GM23338 (cell line): ENCODE results near the gene SACS. TPM values are rescaled to one million over a fixed set of nuclear protein-coding genes. Genes with fewer than 3 reads are reported as not detected.

ENCODE experiments used
- CREB1 ChIP-seq: fragments of 250-450 bp; sonication (Bioruptor Pico); IDR thresholded peaks from 2 replicates; pipeline ENCODE4 v1.5.0; 2020; ENCODE audit warnings: low read depth, mild to moderate bottlenecking, moderate library complexity
- ETS1 ChIP-seq: IDR thresholded peaks from 2 replicates; pipeline ENCODE4 v1.6.1; 2016; ENCODE audit warnings: antibody characterized with exemption
- EZH2 ChIP-seq: fragments of 200-600 bp; sonication (generic); IDR thresholded peaks from one replicate; pipeline ENCODE4 v1.8.0; 2017; ENCODE audit warnings: antibody characterized with exemption, mild to moderate bottlenecking, low read depth; ENCODE audit not compliant: unreplicated experiment
- EZH2phosphoT487 ChIP-seq: fragments of 200-600 bp; sonication (generic); IDR thresholded peaks from one replicate; pipeline ENCODE4 v1.8.1; 2018; ENCODE audit warnings: antibody characterized with exemption; ENCODE audit not compliant: unreplicated experiment
- JUNB ChIP-seq: IDR thresholded peaks from one replicate; pipeline ENCODE4 v1.6.1; 2016; ENCODE audit warnings: antibody characterized with exemption; ENCODE audit not compliant: unreplicated experiment
- NANOG ChIP-seq: IDR thresholded peaks from 2 replicates; pipeline ENCODE4 v1.6.1; 2016; ENCODE audit warnings: antibody characterized with exemption, borderline replicate concordance
- STAT1 ChIP-seq: IDR thresholded peaks from one replicate; pipeline ENCODE4 v1.6.1; 2016; ENCODE audit warnings: antibody characterized with exemption; ENCODE audit not compliant: unreplicated experiment
- ZNF331 ChIP-seq: fragments of 250-450 bp; sonication (Bioruptor Pico); IDR thresholded peaks from 2 replicates; pipeline ENCODE4 v1.5.0; 2020; ENCODE audit warnings: low read depth, mild to moderate bottlenecking, moderate library complexity
- polyA plus RNA-seq: library from polyadenylated mRNA; unstranded; fragments of >200 nt; fragmentation: Nextera tagmentation; extraction: Ambion mirVana; gene quantifications from 2 replicates; pipeline ENCODE4 v1.2.1, GENCODE V29; 2016
- total RNA-seq: library from RNA; depleted of rRNA; stranded (reverse); fragments of >200 nt; shearing (Covaris generic); gene quantifications from 2 replicates; pipeline ENCODE4 v1.2.3, GENCODE V29; 2014
- TF ChIP-seq, protein P1 (sequence below): fragments of 250-450 bp; sonication (Bioruptor Pico); IDR thresholded peaks from 2 replicates; pipeline ENCODE4 v1.5.0; 2020; ENCODE audit warnings: mild to moderate bottlenecking, moderate library complexity
- TF ChIP-seq, protein P2 (sequence below), 2 experiments: fragments of 200-600 bp in 1 of 2; sonication (generic) in 1 of 2; conservative IDR thresholded peaks; 2 replicates each; pipeline versions ENCODE4 v1.5.1 to v1.6.1; 2016 to 2017; ENCODE audit warnings: antibody characterized with exemption in 2 of 2, low read depth in 2 of 2, mild to moderate bottlenecking in 2 of 2, moderate library complexity in 1 of 2

Gene SACS
- total and polyA plus RNA-seq, 2 experiments from 2014 or later = 13.8 to 58.7 TPM

GRCh38 chr13:23460921-23461320 lies 27.4 kb upstream of the SACS start (continued):
- TF ChIP-seq, protein P1, sequence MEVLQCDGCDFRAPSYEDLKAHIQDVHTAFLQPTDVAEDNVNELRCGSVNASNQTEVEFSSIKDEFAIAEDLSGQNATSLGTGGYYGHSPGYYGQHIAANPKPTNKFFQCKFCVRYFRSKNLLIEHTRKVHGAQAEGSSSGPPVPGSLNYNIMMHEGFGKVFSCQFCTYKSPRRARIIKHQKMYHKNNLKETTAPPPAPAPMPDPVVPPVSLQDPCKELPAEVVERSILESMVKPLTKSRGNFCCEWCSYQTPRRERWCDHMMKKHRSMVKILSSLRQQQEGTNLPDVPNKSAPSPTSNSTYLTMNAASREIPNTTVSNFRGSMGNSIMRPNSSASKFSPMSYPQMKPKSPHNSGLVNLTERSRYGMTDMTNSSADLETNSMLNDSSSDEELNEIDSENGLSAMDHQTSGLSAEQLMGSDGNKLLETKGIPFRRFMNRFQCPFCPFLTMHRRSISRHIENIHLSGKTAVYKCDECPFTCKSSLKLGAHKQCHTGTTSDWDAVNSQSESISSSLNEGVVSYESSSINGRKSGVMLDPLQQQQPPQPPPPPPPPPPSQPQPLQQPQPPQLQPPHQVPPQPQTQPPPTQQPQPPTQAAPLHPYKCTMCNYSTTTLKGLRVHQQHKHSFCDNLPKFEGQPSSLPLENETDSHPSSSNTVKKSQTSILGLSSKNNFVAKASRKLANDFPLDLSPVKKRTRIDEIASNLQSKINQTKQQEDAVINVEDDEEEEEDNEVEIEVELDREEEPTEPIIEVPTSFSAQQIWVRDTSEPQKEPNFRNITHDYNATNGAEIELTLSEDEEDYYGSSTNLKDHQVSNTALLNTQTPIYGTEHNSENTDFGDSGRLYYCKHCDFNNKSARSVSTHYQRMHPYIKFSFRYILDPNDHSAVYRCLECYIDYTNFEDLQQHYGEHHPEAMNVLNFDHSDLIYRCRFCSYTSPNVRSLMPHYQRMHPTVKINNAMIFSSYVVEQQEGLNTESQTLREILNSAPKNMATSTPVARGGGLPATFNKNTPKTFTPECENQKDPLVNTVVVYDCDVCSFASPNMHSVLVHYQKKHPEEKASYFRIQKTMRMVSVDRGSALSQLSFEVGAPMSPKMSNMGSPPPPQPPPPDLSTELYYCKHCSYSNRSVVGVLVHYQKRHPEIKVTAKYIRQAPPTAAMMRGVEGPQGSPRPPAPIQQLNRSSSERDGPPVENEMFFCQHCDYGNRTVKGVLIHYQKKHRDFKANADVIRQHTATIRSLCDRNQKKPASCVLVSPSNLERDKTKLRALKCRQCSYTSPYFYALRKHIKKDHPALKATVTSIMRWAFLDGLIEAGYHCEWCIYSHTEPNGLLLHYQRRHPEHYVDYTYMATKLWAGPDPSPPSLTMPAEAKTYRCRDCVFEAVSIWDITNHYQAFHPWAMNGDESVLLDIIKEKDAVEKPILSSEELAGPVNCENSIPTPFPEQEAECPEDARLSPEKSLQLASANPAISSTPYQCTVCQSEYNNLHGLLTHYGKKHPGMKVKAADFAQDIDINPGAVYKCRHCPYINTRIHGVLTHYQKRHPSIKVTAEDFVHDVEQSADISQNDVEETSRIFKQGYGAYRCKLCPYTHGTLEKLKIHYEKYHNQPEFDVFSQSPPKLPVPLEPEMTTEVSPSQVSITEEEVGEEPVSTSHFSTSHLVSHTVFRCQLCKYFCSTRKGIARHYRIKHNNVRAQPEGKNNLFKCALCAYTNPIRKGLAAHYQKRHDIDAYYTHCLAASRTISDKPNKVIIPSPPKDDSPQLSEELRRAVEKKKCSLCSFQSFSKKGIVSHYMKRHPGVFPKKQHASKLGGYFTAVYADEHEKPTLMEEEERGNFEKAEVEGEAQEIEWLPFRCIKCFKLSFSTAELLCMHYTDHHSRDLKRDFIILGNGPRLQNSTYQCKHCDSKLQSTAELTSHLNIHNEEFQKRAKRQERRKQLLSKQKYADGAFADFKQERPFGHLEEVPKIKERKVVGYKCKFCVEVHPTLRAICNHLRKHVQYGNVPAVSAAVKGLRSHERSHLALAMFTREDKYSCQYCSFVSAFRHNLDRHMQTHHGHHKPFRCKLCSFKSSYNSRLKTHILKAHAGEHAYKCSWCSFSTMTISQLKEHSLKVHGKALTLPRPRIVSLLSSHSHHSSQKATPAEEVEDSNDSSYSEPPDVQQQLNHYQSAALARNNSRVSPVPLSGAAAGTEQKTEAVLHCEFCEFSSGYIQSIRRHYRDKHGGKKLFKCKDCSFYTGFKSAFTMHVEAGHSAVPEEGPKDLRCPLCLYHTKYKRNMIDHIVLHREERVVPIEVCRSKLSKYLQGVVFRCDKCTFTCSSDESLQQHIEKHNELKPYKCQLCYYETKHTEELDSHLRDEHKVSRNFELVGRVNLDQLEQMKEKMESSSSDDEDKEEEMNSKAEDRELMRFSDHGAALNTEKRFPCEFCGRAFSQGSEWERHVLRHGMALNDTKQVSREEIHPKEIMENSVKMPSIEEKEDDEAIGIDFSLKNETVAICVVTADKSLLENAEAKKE (CRISPR knock-in tag) = no peak
- TF ChIP-seq NANOG = no peak
- TF ChIP-seq EZH2 = no peak
- no peak for TF ChIP-seq ZNF331 (CRISPR knock-in tag)
- TF ChIP-seq, protein P2, sequence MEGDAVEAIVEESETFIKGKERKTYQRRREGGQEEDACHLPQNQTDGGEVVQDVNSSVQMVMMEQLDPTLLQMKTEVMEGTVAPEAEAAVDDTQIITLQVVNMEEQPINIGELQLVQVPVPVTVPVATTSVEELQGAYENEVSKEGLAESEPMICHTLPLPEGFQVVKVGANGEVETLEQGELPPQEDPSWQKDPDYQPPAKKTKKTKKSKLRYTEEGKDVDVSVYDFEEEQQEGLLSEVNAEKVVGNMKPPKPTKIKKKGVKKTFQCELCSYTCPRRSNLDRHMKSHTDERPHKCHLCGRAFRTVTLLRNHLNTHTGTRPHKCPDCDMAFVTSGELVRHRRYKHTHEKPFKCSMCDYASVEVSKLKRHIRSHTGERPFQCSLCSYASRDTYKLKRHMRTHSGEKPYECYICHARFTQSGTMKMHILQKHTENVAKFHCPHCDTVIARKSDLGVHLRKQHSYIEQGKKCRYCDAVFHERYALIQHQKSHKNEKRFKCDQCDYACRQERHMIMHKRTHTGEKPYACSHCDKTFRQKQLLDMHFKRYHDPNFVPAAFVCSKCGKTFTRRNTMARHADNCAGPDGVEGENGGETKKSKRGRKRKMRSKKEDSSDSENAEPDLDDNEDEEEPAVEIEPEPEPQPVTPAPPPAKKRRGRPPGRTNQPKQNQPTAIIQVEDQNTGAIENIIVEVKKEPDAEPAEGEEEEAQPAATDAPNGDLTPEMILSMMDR (conservative IDR thresholded peaks at IDR 0.05; ENCODE audit: low read depth in 2 of 2) = no peak
- no peak for TF ChIP-seq EZH2phosphoT487
- no peak for TF ChIP-seq JUNB
- TF ChIP-seq STAT1 = no peak
- TF ChIP-seq ETS1 = no peak
- no peak for TF ChIP-seq CREB1 (CRISPR knock-in tag)
